ENCODE data around the gene SLC17A9. TPM values are rescaled to one million over a fixed set of nuclear protein-coding genes. Genes with fewer than 3 reads are reported as not detected.

Gene SLC17A9
- total RNA-seq, 1 experiment from 2014 or later = 0.22 TPM

- Histone ChIP-seq H3K79me2 (ENCODE audit: low read depth) (no peaks in the 10 kb centered on the region), H3K9me2 (ENCODE audit: insufficient read depth) (no peaks in the 10 kb centered on the region), H3K27ac (no peak overlapping the region), H4K20me1 (ENCODE audit: insufficient read depth) (no peaks in the 10 kb centered on the region), H3K4me1 (replicated peaks; ENCODE audit: insufficient read depth) (no peaks in the 10 kb centered on the region), H3K9me3 (ENCODE audit: insufficient read depth, low read depth) (no peaks in the 10 kb centered on the region; the same call in 1 of the 2 replicates), H2AFZ (no peak overlapping the region), H3K4me3 (no peak overlapping the region), H3K36me3 (ENCODE audit: low read depth) (no peaks in the 10 kb centered on the region), H3K4me2 (no peak overlapping the region), H3K27me3 (ENCODE audit: insufficient read depth, low read depth) (peaks cover 37% of the 10 kb centered on the region), H3F3A (ENCODE audit: insufficient read depth, low read depth) (no peaks in the 10 kb centered on the region)
- intact Hi-C loops (cut with micrococcal nuclease; ENCODE audit: unreplicated experiment) = no loop called here
- ChIA-PET CTCF (interaction anchor here (0.6 kb wide), 1 partner anchor 295 kb away, joined by 4 read pairs; no protein-coding TSS in a partner anchor), POLR2A (ENCODE audit: unreplicated experiment) (interaction anchor here (0.6 kb wide), 1 partner anchor 66 kb away, joined by 3 read pairs; no protein-coding TSS in a partner anchor)
- no peak for DNase-seq
- no TSS peak for BruUV-seq (replicated peaks)
- TF ChIP-seq CTCF (conservative IDR thresholded peaks at IDR 0.05) = no peak
- TF ChIP-seq EZH2 (IDR thresholded peaks at IDR 0.05; ENCODE audit: low read depth) = no peak
Measured at GRCh38 chr20:63004607-63005364, 52.3 kb downstream of the SLC17A9 start.

GRCh38 chr20:63005365-63005861, 52.9 kb downstream of the SLC17A9 start:
- Histone ChIP-seq H2AFZ (no peak overlapping the region), H3K4me1 (replicated peaks; ENCODE audit: insufficient read depth) (no peaks in the 10 kb centered on the region), H3K36me3 (ENCODE audit: low read depth) (no peaks in the 10 kb centered on the region), H3K4me3 (no peak overlapping the region), H3K9me2 (ENCODE audit: insufficient read depth) (no peaks in the 10 kb centered on the region), H3F3A (ENCODE audit: insufficient read depth, low read depth) (no peaks in the 10 kb centered on the region), H3K4me2 (no peak overlapping the region), H3K27me3 (ENCODE audit: insufficient read depth, low read depth) (peaks cover 37% of the 10 kb centered on the region), H4K20me1 (ENCODE audit: insufficient read depth) (no peaks in the 10 kb centered on the region), H3K27ac (no peak overlapping the region), H3K79me2 (ENCODE audit: low read depth) (no peaks in the 10 kb centered on the region), H3K9me3 (ENCODE audit: insufficient read depth, low read depth) (no peaks in the 10 kb centered on the region; the same call in 1 of the 2 replicates)
- no peak for TF ChIP-seq EZH2 (IDR thresholded peaks at IDR 0.05; ENCODE audit: low read depth)
- no peak for TF ChIP-seq CTCF (conservative IDR thresholded peaks at IDR 0.05)
- intact Hi-C loops (cut with micrococcal nuclease; ENCODE audit: unreplicated experiment) = no loop called here
- no peak for DNase-seq
- no TSS peak for BruUV-seq (replicated peaks)
- ChIA-PET CTCF (no interaction called here), POLR2A (ENCODE audit: unreplicated experiment) (no interaction called here)

GRCh38 chr20:63005862-63006539, 53.5 kb downstream of the SLC17A9 start:
- peaks cover 35% of the 10 kb centered on the region for H3K27me3 ChIP-seq (ENCODE audit: insufficient read depth, low read depth)
- ChIA-PET CTCF (no interaction called here), POLR2A (ENCODE audit: unreplicated experiment) (no interaction called here)
- DNase-seq = no peak
- no peaks in the 10 kb centered on the region for H3K9me2 ChIP-seq (ENCODE audit: insufficient read depth)
- no TSS peak for BruUV-seq (replicated peaks)
- H3K4me1 ChIP-seq (replicated peaks; ENCODE audit: insufficient read depth) = no peaks in the 10 kb centered on the region
- TF ChIP-seq EZH2 (IDR thresholded peaks at IDR 0.05; ENCODE audit: low read depth) (no peak), CTCF (conservative IDR thresholded peaks at IDR 0.05) (no peak)
- H4K20me1 ChIP-seq (ENCODE audit: insufficient read depth) = no peaks in the 10 kb centered on the region
- no peaks in the 10 kb centered on the region for H3F3A ChIP-seq (ENCODE audit: insufficient read depth, low read depth)
- H3K27ac ChIP-seq = no peak overlapping the region
- intact Hi-C loops (cut with micrococcal nuclease; ENCODE audit: unreplicated experiment) = no loop called here
- no peaks in the 10 kb centered on the region; the same call in 1 of the 2 replicates for H3K9me3 ChIP-seq (ENCODE audit: insufficient read depth, low read depth)
- H3K4me3 ChIP-seq = no peak overlapping the region
- H3K79me2 ChIP-seq (ENCODE audit: low read depth) = no peaks in the 10 kb centered on the region
- no peaks in the 10 kb centered on the region for H3K36me3 ChIP-seq (ENCODE audit: low read depth)
- no peak overlapping the region for H3K4me2 ChIP-seq
- H2AFZ ChIP-seq = no peak overlapping the region

Measured in PC-9 (cell line).